Adrenal gland (tissue), 5 donors: ENCODE results near the gene APLNR.

Experiments
- POLR2A ChIP-seq, 2 donors: fragments of 450-650 bp; IDR thresholded peaks; one replicate each; pipeline ENCODE4 v1.6.1; 2017; ENCODE audit warnings: antibody characterized with exemption in 2 of 2, mild to moderate bottlenecking in 2 of 2, moderate library complexity in 1 of 2
- TF ChIP-seq, protein P1 (sequence below), 6 experiments: fragments of 450-650 bp in 4 of 6; fragments of 200-600 bp in 2 of 6; sonication (generic) in 1 of 6; IDR thresholded peaks; 1 replicate in 5 of 6; 2 replicates in 1 of 6; pipeline versions ENCODE4 v1.5.1 to v1.8.0; 2016 to 2021; ENCODE audit warnings: antibody characterized with exemption in 6 of 6, mild to moderate bottlenecking in 2 of 6, moderate library complexity in 1 of 6
- donor health status: DM: no; HTN: no; CAD: no.

DNA sequence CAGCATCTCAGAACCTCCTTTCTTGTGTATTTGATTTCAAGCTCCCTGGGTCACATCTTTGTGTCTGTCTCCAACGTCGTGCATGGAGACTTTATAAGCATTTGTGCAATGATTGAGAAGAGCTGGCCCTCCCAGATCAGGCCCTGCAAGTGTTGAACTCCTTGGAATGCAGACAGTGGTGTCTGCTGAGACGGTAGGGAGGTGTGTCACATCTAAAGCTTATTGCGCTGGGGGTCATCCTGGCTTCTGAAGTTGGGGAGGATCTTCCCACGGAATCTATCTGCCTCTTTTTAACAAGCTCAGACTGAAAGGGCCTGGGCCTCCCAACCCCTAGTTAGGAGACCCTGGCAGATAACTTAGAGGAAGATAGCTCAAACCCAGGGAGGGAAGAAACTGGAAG lies 6.7 kb downstream of the APLNR start:
- TF ChIP-seq, protein P1, sequence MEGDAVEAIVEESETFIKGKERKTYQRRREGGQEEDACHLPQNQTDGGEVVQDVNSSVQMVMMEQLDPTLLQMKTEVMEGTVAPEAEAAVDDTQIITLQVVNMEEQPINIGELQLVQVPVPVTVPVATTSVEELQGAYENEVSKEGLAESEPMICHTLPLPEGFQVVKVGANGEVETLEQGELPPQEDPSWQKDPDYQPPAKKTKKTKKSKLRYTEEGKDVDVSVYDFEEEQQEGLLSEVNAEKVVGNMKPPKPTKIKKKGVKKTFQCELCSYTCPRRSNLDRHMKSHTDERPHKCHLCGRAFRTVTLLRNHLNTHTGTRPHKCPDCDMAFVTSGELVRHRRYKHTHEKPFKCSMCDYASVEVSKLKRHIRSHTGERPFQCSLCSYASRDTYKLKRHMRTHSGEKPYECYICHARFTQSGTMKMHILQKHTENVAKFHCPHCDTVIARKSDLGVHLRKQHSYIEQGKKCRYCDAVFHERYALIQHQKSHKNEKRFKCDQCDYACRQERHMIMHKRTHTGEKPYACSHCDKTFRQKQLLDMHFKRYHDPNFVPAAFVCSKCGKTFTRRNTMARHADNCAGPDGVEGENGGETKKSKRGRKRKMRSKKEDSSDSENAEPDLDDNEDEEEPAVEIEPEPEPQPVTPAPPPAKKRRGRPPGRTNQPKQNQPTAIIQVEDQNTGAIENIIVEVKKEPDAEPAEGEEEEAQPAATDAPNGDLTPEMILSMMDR (IDR thresholded peaks at IDR 0.05), result no peak
- TF ChIP-seq POLR2A (IDR thresholded peaks at IDR 0.05), result no peak
